Neural progenitor cell (in vitro differentiated cells): ENCODE measurements around the gene MBTPS1. TPM values are rescaled to one million over a fixed set of nuclear protein-coding genes. Genes with fewer than 3 reads are reported as not detected.

Source experiments
- DNase-seq: peaks from one replicate; pipeline ENCODE4 v3.0.0-alpha.2; 2016; ENCODE audit warnings: low spot score
- H2AFZ ChIP-seq: fragments of 200-600 bp; sonication (generic); replicated peaks from 2 replicates; pipeline ENCODE4 v1.6.1; 2016; ENCODE audit warnings: antibody characterized with exemption
- H3F3A ChIP-seq: fragments of 200-600 bp; sonication (generic); 2 replicates; pipeline ENCODE4 v1.6.1; 2016; ENCODE audit warnings: antibody characterized with exemption, low read depth
- H3K27ac ChIP-seq: fragments of 200-600 bp; sonication (generic); 2 replicates; pipeline ENCODE4 v1.5.1; 2016; ENCODE audit warnings: mild to moderate bottlenecking
- H3K27me3 ChIP-seq: fragments of 200-600 bp; sonication (generic); 2 replicates; pipeline ENCODE4 v1.6.1; 2016; ENCODE audit warnings: mild to moderate bottlenecking, moderate library complexity
- H3K36me3 ChIP-seq: fragments of 200-600 bp; sonication (generic); 2 replicates; pipeline ENCODE4 v1.5.1; 2016
- H3K4me1 ChIP-seq: fragments of 200-600 bp; sonication (generic); 2 replicates; pipeline ENCODE4 v1.6.1; 2016; ENCODE audit warnings: mixed run types
- H3K4me2 ChIP-seq: fragments of 200-600 bp; sonication (generic); 2 replicates; pipeline ENCODE4 v1.6.1; 2016
- H3K4me3 ChIP-seq: fragments of 200-600 bp; sonication (generic); 2 replicates; pipeline ENCODE4 v1.5.1; 2016
- H3K79me2 ChIP-seq: fragments of 200-600 bp; sonication (generic); 2 replicates; pipeline ENCODE4 v1.6.1; 2016; ENCODE audit warnings: low read depth
- H3K9ac ChIP-seq: fragments of 200-600 bp; sonication (generic); 2 replicates; pipeline ENCODE4 v1.6.1; 2016
- H3K9me3 ChIP-seq: fragments of 200-600 bp; sonication (generic); 2 replicates; pipeline ENCODE4 v1.5.1; 2016; ENCODE audit warnings: low read depth
- H4K20me1 ChIP-seq: fragments of 200-600 bp; sonication (generic); 2 replicates; pipeline ENCODE4 v1.6.1; 2016; ENCODE audit warnings: low read depth
- H3K27ac Mint-ChIP-seq: 3 replicates; pipeline ENCODE4 v1.8.0; 2021; ENCODE audit warnings: mixed read lengths
- H3K27me3 Mint-ChIP-seq: 2 replicates; pipeline ENCODE4 v1.8.0; 2022; ENCODE audit warnings: low read depth, mild to moderate bottlenecking, inconsistent platforms, moderate library complexity, mixed read lengths; ENCODE audit not compliant: insufficient read depth
- H3K36me3 Mint-ChIP-seq: 3 replicates; pipeline ENCODE4 v1.8.0; 2021; ENCODE audit warnings: mixed read lengths
- H3K4me1 Mint-ChIP-seq: 3 replicates; pipeline ENCODE4 v1.8.0; 2021; ENCODE audit warnings: mixed read lengths
- H3K4me3 Mint-ChIP-seq: 3 replicates; pipeline ENCODE4 v1.8.0; 2021; ENCODE audit warnings: mild to moderate bottlenecking, moderate library complexity, mixed read lengths
- H3K9me3 Mint-ChIP-seq: 3 replicates; pipeline ENCODE4 v1.8.0; 2020; ENCODE audit warnings: mixed read lengths
- CTCF ChIP-seq: fragments of 200-600 bp; sonication (generic); IDR thresholded peaks from 2 replicates; pipeline ENCODE4 v1.5.1; 2017; ENCODE audit warnings: antibody characterized with exemption, mild to moderate bottlenecking
- EZH2 ChIP-seq: fragments of 200-600 bp; sonication (generic); IDR thresholded peaks from 2 replicates; pipeline ENCODE4 v1.6.1; 2017; ENCODE audit warnings: antibody characterized with exemption, mild to moderate bottlenecking, moderate library complexity
- EZH2phosphoT487 ChIP-seq: fragments of 200-600 bp; sonication (generic); IDR thresholded peaks from 2 replicates; pipeline ENCODE4 v1.6.1; 2017; ENCODE audit warnings: antibody characterized with exemption
- total RNA-seq: library from RNA; depleted of rRNA; stranded (reverse); fragments of >200 nt; gene quantifications from 2 replicates; pipeline ENCODE4 v1.2.3, GENCODE V29; 2015; ENCODE audit warnings: low replicate concordance

The MBTPS1 gene
- total RNA-seq, 1 donor from 2014 or later, result 52.3 TPM

DNA sequence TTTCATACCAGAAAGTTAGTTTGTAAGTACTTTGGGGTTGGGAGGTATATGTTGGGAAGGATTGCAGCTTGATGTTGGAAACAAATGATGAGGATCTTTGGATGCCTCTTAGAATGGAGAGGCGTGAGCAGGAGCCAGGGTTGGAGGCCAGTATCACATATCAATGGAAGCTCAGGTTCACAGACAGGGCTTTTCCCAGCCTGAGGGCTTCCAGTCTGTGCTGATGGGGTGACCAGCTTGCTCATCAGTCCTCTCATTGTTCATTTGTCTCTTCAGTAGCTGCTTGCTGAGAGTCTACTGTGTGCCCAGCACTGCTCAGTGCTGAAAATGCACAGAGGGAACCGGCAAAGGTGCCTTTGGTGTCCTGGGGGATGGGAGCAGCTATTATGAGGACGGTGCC, 34.2 kb upstream of the MBTPS1 start:
- TF ChIP-seq EZH2 (no peak), CTCF (no peak), EZH2phosphoT487 (no peak)
- Histone ChIP-seq H3K9ac (no peak overlapping the region), H3F3A (no peaks in the 10 kb centered on the region), H3K36me3 (no peaks in the 10 kb centered on the region), H3K79me2 (no peaks in the 10 kb centered on the region), H3K9me3 (no peaks in the 10 kb centered on the region), H3K27me3 (peaks cover 15% of the 10 kb centered on the region), H4K20me1 (no peaks in the 10 kb centered on the region), H3K27ac (no peak overlapping the region), H3K4me1 (no peaks in the 10 kb centered on the region), H3K4me2 (no peak overlapping the region), H3K4me3 (no peak overlapping the region), H2AFZ (no peak overlapping the region)
- Mint-ChIP-seq H3K4me1 (peaks cover 4% of the 10 kb centered on the region), H3K27me3 (peaks cover 8% of the 10 kb centered on the region), H3K27ac (no peak overlapping the region), H3K9me3 (no peaks in the 10 kb centered on the region), H3K36me3 (no peaks in the 10 kb centered on the region), H3K4me3 (no peak overlapping the region)
- DNase-seq, result no peak

DNA sequence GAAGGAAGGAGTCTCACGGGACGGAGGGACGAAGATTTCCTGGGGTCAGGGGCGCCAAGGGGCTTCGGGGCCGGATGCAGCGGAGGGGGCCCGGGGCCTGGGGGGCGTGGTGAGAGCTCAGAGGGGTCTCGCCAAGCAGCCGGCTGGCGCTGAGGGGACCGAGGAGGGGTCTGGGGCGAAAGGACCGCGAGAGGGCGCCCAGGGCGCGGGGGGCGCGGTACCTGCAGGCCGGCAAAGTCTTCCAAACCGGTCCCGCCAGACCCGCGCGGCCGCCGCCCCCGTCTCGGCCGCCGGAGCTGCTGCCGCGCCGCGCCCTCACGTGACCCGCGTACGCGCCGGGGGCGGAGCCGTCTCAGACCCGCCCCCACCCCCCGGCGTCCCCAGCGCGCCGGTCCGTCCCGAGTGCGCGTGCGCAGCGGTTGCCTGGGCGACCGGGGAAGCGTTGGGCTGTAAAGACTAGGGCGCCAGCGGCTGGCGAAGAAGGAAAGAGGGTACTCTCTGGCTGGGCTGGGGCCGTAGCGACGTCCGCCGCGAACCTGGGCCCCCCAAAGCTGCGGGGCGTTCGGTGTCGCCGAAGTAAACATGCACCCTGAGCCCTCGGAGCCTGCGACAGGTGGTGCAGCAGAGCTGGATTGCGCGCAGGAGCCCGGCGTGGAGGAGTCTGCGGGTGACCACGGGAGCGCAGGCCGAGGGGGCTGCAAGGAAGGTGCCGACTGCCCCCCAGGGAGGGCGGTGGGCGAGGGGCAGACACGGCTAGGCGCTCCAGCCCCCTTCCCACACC, 28.3 kb upstream of the MBTPS1 start, which contains the start of the genes DNAAF1 and HSDL1:
Gene DNAAF1 (plus strand): TSS at position 450 of the 781 bp plus-strand sequence. CDS start 133 bp downstream, at position 583.
Gene HSDL1 (minus strand): TSS at position 319 of the 781 bp plus-strand sequence. CDS start 13,856 bp downstream, outside the sequence.
- H3K4me1 Mint-ChIP-seq, result peaks cover 14% of the 10 kb centered on the region
- peak within 1 kb of the TSS; percentile 60 for H3K27ac ChIP-seq

DNA sequence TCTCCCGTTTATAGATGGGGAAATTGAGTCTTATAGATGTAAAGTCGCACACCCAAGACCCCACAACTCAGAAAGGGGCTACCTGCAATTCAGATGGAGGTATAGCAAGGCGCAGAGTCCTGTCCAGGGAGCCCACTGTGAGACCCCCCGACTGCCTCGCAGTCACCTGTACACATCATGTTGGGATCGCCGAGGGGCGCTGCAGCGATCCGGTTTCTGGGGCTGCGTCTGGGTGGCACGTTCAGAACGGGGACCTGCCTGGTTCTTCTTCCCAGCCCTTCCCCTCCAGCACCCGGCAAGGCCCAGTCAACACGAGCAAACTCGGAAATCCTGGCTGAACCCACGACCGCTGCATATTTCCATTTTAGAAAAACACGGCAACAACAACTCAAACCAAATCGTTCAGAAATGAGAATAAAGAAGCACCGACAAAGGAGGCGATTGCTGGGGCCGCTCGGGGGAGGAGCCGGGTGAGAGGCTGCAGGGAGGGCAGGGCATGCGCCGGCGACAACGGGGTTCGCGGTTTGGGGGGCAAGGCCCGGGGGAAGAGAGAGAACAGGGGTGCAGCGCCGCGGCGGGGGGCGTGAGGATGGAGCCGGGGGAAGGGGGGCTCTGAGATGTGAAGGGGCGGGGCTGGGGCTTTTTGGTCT, 27.6 kb upstream of the MBTPS1 start:
- H3K9me3 ChIP-seq, result no peaks in the 10 kb centered on the region
- H3K4me2 ChIP-seq, result peak overlapping the region; percentile 99
- TF ChIP-seq EZH2 (no peak), CTCF (no peak), EZH2phosphoT487 (no peak)
- H4K20me1 ChIP-seq, result peaks cover 35% of the 10 kb centered on the region
- Mint-ChIP-seq H3K27ac (peak overlapping the region; percentile 70), H3K27me3 (peaks cover 12% of the 10 kb centered on the region), H3K36me3 (peaks cover 21% of the 10 kb centered on the region), H3K9me3 (peaks cover 9% of the 10 kb centered on the region), H3K4me1 (peaks cover 21% of the 10 kb centered on the region), H3K4me3 (peak overlapping the region; percentile 99)
- H3K9ac ChIP-seq, result peak overlapping the region; percentile 59
- H3K4me1 ChIP-seq, result peaks cover 9% of the 10 kb centered on the region
- peaks cover 51% of the 10 kb centered on the region for H3K79me2 ChIP-seq
- H3K36me3 ChIP-seq, result no peaks in the 10 kb centered on the region
- H3K27ac ChIP-seq, result peak overlapping the region; percentile 60
- DNase-seq, result peak; percentile 62
- peak overlapping the region; percentile 94 for H3K4me3 ChIP-seq
- peaks cover 22% of the 10 kb centered on the region for H3K27me3 ChIP-seq
- peaks cover 15% of the 10 kb centered on the region for H3F3A ChIP-seq
- H2AFZ ChIP-seq, result peak overlapping the region; percentile 74

More for the DNA sequence above, 28.3 kb upstream of the MBTPS1 start, which contains the start of the genes DNAAF1 and HSDL1:
- Mint-ChIP-seq H3K4me3 (peak within 1 kb of the TSS; percentile 99), H3K27ac (peak within 1 kb of the TSS; percentile 70), H3K9me3 (peaks cover 8% of the 10 kb centered on the region), H3K27me3 (peaks cover 12% of the 10 kb centered on the region), H3K36me3 (peaks cover 21% of the 10 kb centered on the region)
- peaks cover 5% of the 10 kb centered on the region for H3K4me1 ChIP-seq
- peaks cover 28% of the 10 kb centered on the region for H4K20me1 ChIP-seq
- H3K4me3 ChIP-seq, result peak within 1 kb of the TSS; percentile 94
- TF ChIP-seq CTCF, result peak; percentile 43
- no peak for TF ChIP-seq EZH2
- TF ChIP-seq EZH2phosphoT487, result no peak
- peak within 1 kb of the TSS; percentile 96 for H2AFZ ChIP-seq
- DNase-seq, result peak; percentile 97
- H3F3A ChIP-seq, result peaks cover 15% of the 10 kb centered on the region
- H3K9ac ChIP-seq, result peak within 1 kb of the TSS; percentile 59
- peaks cover 43% of the 10 kb centered on the region for H3K79me2 ChIP-seq
- no peaks in the 10 kb centered on the region for H3K9me3 ChIP-seq
- H3K36me3 ChIP-seq, result no peaks in the 10 kb centered on the region
- peak within 1 kb of the TSS; percentile 99 for H3K4me2 ChIP-seq
- H3K27me3 ChIP-seq, result peaks cover 22% of the 10 kb centered on the region
